D721Med (cell line): ENCODE data around the gene ANK2.

Source experiments
- DNase-seq: peaks from one replicate; pipeline ENCODE4 v3.0.0; 2011; ENCODE audit warnings: low spot score; ENCODE audit not compliant: insufficient read length
- FAIRE-seq: peaks from 2 replicates; lab custom pipeline; 2011; peaks lifted over from hg19 to GRCh38; lab: Jason Lieb, UNC
- TF ChIP-seq, protein P1 (sequence below): IDR thresholded peaks from 2 replicates; pipeline ENCODE4 v1.5.1; 2012; ENCODE audit warnings: mild to moderate bottlenecking, control low read depth; ENCODE audit not compliant: insufficient read depth; ENCODE audit errors: missing control alignments

ANK2 gene

GRCh38 chr4:113331811-113332210, 282.4 kb downstream of the ANK2 start:
- TF ChIP-seq, protein P1, sequence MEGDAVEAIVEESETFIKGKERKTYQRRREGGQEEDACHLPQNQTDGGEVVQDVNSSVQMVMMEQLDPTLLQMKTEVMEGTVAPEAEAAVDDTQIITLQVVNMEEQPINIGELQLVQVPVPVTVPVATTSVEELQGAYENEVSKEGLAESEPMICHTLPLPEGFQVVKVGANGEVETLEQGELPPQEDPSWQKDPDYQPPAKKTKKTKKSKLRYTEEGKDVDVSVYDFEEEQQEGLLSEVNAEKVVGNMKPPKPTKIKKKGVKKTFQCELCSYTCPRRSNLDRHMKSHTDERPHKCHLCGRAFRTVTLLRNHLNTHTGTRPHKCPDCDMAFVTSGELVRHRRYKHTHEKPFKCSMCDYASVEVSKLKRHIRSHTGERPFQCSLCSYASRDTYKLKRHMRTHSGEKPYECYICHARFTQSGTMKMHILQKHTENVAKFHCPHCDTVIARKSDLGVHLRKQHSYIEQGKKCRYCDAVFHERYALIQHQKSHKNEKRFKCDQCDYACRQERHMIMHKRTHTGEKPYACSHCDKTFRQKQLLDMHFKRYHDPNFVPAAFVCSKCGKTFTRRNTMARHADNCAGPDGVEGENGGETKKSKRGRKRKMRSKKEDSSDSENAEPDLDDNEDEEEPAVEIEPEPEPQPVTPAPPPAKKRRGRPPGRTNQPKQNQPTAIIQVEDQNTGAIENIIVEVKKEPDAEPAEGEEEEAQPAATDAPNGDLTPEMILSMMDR: no peak
- DNase-seq (no peak), FAIRE-seq (no peak)

- TF ChIP-seq, protein P1: no peak
- DNase-seq (no peak), FAIRE-seq (no peak)
These were observed 283.2 kb downstream of the ANK2 start for GRCh38 chr4:113332701-113333100.

- FAIRE-seq (no peak), DNase-seq (no peak)
- TF ChIP-seq, protein P1: no peak
These were observed 286.3 kb downstream of the ANK2 start for GRCh38 chr4:113335746-113336145.

DNA sequence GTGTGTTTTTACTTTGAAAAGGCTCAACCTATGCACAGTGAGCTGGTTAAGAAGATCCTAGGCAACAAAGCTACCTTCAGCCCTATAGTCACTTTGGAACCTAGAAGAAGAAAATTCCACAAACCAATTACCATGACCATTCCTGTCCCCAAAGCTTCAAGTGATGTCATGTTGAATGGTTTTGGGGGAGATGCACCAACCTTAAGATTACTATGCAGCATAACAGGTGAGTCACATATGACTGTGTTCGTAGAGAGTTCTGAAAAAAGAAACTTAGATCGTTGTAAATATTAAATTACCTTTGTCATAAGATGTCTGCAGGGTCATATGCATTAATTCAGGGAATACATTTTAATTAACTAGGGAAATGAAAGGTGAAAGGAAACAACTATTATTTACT, 287.1 kb downstream of the ANK2 start:
- FAIRE-seq: no peak
- DNase-seq: no peak
- TF ChIP-seq, protein P1: no peak

GRCh38 chr4:113339430-113339813, 290.0 kb downstream of the ANK2 start:
- TF ChIP-seq, protein P1: no peak
- FAIRE-seq (peak; percentile 16), DNase-seq (no peak)

DNA sequence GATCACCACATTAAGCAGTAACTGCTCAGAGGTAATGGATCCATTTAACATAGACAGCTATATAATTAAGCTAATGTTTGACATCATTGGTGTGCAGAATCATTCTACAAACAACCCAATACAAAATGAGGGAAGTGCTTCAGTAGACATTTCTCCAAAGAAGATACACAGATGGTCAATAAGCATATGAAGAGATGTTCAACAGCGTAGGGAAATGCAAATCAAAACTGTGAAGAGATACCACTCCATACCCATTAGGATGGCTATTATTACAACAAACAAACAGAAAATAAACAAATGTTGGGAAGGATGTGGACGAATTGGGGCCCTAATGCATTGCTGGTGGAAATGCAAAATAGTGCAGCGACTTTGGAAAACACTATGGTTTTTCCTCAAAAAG, 294.6 kb downstream of the ANK2 start:
- TF ChIP-seq, protein P1: no peak
- FAIRE-seq: no peak
- no peak for DNase-seq

- DNase-seq (no peak), FAIRE-seq (no peak)
- TF ChIP-seq, protein P1: no peak
These were observed 297.8 kb downstream of the ANK2 start for GRCh38 chr4:113347245-113347644.
